Ovary (tissue), 9 donors: ENCODE results near the gene OGT. TPM values are rescaled to one million over a fixed set of nuclear protein-coding genes. Genes with fewer than 3 reads are reported as not detected.
A peak's percentile ranks its signal among the peaks of the same experiment; 100 is the strongest.
"Not testable (repeated sequence)": the region's sequence is repeated elsewhere in the genome, so short reads cannot be mapped to it uniquely, and the experiment has no call there.

Source experiments
- DNase-seq, 5 donors: peaks; one replicate each; pipeline ENCODE4 v3.0.0-alpha.2; 2019 to 2020
- H3K27ac ChIP-seq, 2 donors: fragments of 200-600 bp; one replicate each; pipeline versions ENCODE4 v1.5.1 to v1.8.0; 2019 to 2022
- H3K27me3 ChIP-seq: fragments of 200-600 bp; one replicate; pipeline ENCODE4 v1.8.0; 2022
- H3K36me3 ChIP-seq: fragments of 200-600 bp; sonication (generic); one replicate; pipeline ENCODE4 v1.5.1; 2019
- H3K4me1 ChIP-seq: one replicate; pipeline ENCODE4 v1.8.1; 2013; ENCODE audit warnings: mild to moderate bottlenecking, moderate library complexity; ENCODE audit not compliant: insufficient read depth
- H3K4me3 ChIP-seq: fragments of 200-600 bp; sonication (generic); one replicate; pipeline ENCODE4 v1.5.1; 2017
- H3K9me3 ChIP-seq, 2 donors: fragments of 200-600 bp in 1 of 2; sonication (generic) in 1 of 2; one replicate each; pipeline versions ENCODE4 v1.5.1 to v1.8.1; 2013 to 2019; ENCODE audit warnings: mild to moderate bottlenecking in 1 of 2, moderate library complexity in 1 of 2
- CTCF ChIP-seq, 3 donors: fragments of 450-650 bp in 2 of 3; fragments of 200-600 bp in 1 of 3; IDR thresholded peaks; one replicate each; pipeline versions ENCODE4 v1.5.1 to v1.8.0; 2016 to 2022; ENCODE audit warnings: antibody characterized with exemption in 3 of 3, mild to moderate bottlenecking in 1 of 3
- EP300 ChIP-seq: sonication (generic); formaldehyde crosslinking; IDR thresholded peaks from one replicate; pipeline ENCODE4 v1.6.1; 2017; ENCODE audit warnings: antibody characterized with exemption
- POLR2A ChIP-seq: fragments of 450-650 bp; IDR thresholded peaks from one replicate; pipeline ENCODE4 v1.6.1; 2017; ENCODE audit warnings: antibody characterized with exemption, mild to moderate bottlenecking, moderate library complexity
- WGBS, 3 donors: extraction: QIAGEN DNeasy Blood & Tissue Kit in 1 of 3; methylation state at CpG; one replicate each; pipeline versions ENCODE4 v1.1.5 to v1.1.7; 2013 to 2017; 5-methylcytosine and 5-hydroxymethylcytosine counted together
- intact Hi-C, 4 donors: fragments of 100-400 bp; cut with DNase I; formaldehyde crosslinking; loops; one replicate each; pipeline versions ENCODE4 v1.11.0 to v1.15.1; 2022 to 2023
- polyA plus RNA-seq, 2 donors: library from polyadenylated mRNA; stranded (reverse); fragments of 200-250 nt in 1 of 2; fragments of 350-450 nt in 1 of 2; fragmentation: Illumina TruSeq in 1 of 2; extraction: RNeasy Lipid Tissue Mini Kit (QIAGEN cat#74804) in 1 of 2; gene quantifications; one replicate each; pipeline ENCODE4 v1.2.3, GENCODE V29; 2013 to 2014
- total RNA-seq, 7 donors: library from RNA; depleted of rRNA in 2 of 7; stranded (reverse); fragments of >200 nt in 2 of 7; fragmentation: NEBNext Ultra II Directional in 3 of 7; extraction: Animal tissue kit (Norgen Biotek cat#: 25700) in 3 of 7; gene quantifications; one replicate each; pipeline versions ENCODE4 v1.1.0 to v1.2.4, GENCODE V29; 2016 to 2023
- donor health status: DM: no; HTN: no; CAD: no; lungs with moderate emphysema.
- donor health status: DM: no; HTN: no; CAD: no.
- donor health status: Bipolar disorder and iron deficiency.
- donor health status: DM: yes; HTN: yes; CAD: no.
- donor health status: DM: no; HTN: no; CAD: no.
- donor health status: DM: yes; HTN: yes; CAD: no.

Gene OGT
- total and polyA plus RNA-seq, 9 donors = 44.5 to 201 (median 109) TPM

GRCh38 chrX:71493111-71493613 is 39.7 kb upstream of the OGT start:
- TF ChIP-seq POLR2A (no peak), EP300 (no peak), CTCF (IDR thresholded peaks at IDR 0.05) (no peak)
- Histone ChIP-seq H3K4me1 (no peaks in the 10 kb centered on the region), H3K27me3 (no peaks in the 10 kb centered on the region), H3K4me3 (peak overlapping the region; percentile 42), H3K9me3 (no peaks in the 10 kb centered on the region), H3K27ac (no peak overlapping the region), H3K36me3 (no peaks in the 10 kb centered on the region)
- peak; percentile 19 to 55 (median 28) for DNase-seq
- intact Hi-C loops = no loop called here
- 52 to 59% (median 57%) methylated on average over 16 of the region's 16 CpGs for WGBS, 3 donors

- H3K4me1 ChIP-seq, H3K9me3 ChIP-seq, DNase-seq, intact Hi-C loops, H3K36me3 ChIP-seq, H3K4me3 ChIP-seq, H3K27me3 ChIP-seq, H3K27ac ChIP-seq: not testable (repeated sequence)
- 63 to 71% (median 68%) methylated on average over 3 of the region's 3 CpGs for WGBS, 3 donors
Measured at GRCh38 chrX:71495979-71496378, 36.9 kb upstream of the OGT start.

DNA sequence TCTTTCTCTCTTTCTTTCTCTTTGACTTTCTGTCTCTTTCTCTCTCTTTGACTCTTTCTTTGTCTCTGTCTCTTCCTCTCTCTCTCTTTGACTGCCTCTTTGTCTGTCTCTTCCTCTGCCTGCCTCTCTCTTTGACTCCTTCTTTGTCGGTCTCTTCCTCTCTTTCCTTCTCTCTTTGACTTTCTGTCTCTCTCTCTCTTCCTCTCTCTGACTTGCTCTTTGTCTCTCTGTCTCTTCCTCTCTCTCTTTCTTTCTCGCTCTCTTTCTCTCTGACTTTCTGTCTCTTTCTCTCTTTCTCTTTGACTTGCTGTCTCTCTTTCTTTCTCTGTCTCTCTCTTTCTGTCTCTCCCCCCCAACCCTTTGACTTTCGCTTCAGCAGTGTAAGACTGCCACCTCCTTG is 36.4 kb upstream of the OGT start:
- Histone ChIP-seq H3K36me3 (no peaks in the 10 kb centered on the region), H3K27me3 (no peaks in the 10 kb centered on the region), H3K4me1 (no peaks in the 10 kb centered on the region), H3K27ac (no peak overlapping the region), H3K9me3 (no peaks in the 10 kb centered on the region), H3K4me3 (no peak overlapping the region)
- DNase-seq = no peak
- TF ChIP-seq EP300 = no peak
- no peak for TF ChIP-seq POLR2A
- TF ChIP-seq CTCF (IDR thresholded peaks at IDR 0.05) = no peak
- 85 to 86% (median 86%) methylated on average over 3 of the region's 3 CpGs for WGBS, 3 donors
- intact Hi-C loops = no loop called here

- H3K4me3 ChIP-seq, H3K4me1 ChIP-seq, H3K27me3 ChIP-seq, DNase-seq, H3K36me3 ChIP-seq, H3K27ac ChIP-seq, intact Hi-C loops, H3K9me3 ChIP-seq: not testable (repeated sequence)
- WGBS, 3 donors = 79 to 86% (median 85%) methylated on average over 5 of the region's 5 CpGs
Measured at GRCh38 chrX:71502080-71502479, 30.8 kb upstream of the OGT start.

DNA sequence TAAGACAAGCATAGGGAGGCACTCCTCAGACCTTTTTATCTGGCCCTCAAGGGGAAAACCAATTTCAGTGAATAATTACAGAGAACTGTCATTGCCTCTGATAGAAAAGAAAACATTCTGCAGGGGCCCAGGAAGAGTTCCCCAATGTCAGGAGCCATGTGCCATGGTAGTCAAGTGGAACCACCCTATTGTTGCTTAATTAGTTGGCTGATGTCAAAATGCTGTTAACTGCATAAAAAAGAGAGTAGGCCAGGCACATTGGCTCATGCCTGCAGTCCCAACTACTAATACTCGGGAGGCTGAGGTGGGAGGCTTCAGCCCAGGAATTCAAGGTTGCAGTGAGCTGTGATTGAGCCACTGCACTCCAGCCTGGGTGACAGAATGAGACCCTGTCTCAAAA is 28.6 kb upstream of the OGT start:
- intact Hi-C loops = no loop called here
- 53 to 92% (median 76%) methylated on average over 1 of the region's 1 CpG for WGBS, 3 donors
- TF ChIP-seq CTCF (IDR thresholded peaks at IDR 0.05) (no peak), EP300 (no peak), POLR2A (no peak)
- Histone ChIP-seq H3K4me1 (no peaks in the 10 kb centered on the region), H3K36me3 (no peaks in the 10 kb centered on the region), H3K27ac (no peak overlapping the region), H3K9me3 (no peaks in the 10 kb centered on the region), H3K4me3 (no peak overlapping the region), H3K27me3 (no peaks in the 10 kb centered on the region)
- no peak for DNase-seq

DNA sequence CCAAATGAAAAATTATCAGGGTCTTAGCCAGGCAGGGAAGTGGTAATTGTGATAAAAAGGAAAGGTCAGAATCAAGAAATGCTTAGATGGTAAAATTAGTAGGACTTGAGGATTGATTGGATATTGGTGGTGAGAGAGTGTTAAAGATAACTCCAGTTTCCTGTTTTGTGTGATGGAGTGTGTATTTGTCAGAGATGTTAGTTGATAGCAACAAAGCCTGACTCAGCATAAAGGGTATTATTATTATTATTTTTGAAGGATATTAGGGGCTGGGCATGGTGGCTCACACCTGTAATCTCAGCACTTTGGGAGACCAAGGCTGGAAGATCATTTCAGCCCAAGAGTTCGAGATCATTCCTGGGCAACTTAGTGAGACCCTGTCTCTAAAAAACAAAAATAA is 23.6 kb upstream of the OGT start:
- intact Hi-C loops = no loop called here
- WGBS, 3 donors = 75 to 81% (median 75%) methylated on average over 1 of the region's 1 CpG
- Histone ChIP-seq H3K27me3 (no peaks in the 10 kb centered on the region), H3K4me1 (no peaks in the 10 kb centered on the region), H3K9me3 (no peaks in the 10 kb centered on the region), H3K36me3 (no peaks in the 10 kb centered on the region), H3K27ac (no peak overlapping the region), H3K4me3 (no peak overlapping the region)
- DNase-seq = no peak
- TF ChIP-seq POLR2A (no peak), CTCF (IDR thresholded peaks at IDR 0.05) (no peak), EP300 (no peak)
